ENCODE measurements around the gene CSMD2. TPM values are rescaled to one million over a fixed set of nuclear protein-coding genes. Genes with fewer than 3 reads are reported as not detected.

The CSMD2 gene
- total and polyA plus RNA-seq, 2 donors from 2014 or later, result 0.47 TPM; not detected in 1

DNA sequence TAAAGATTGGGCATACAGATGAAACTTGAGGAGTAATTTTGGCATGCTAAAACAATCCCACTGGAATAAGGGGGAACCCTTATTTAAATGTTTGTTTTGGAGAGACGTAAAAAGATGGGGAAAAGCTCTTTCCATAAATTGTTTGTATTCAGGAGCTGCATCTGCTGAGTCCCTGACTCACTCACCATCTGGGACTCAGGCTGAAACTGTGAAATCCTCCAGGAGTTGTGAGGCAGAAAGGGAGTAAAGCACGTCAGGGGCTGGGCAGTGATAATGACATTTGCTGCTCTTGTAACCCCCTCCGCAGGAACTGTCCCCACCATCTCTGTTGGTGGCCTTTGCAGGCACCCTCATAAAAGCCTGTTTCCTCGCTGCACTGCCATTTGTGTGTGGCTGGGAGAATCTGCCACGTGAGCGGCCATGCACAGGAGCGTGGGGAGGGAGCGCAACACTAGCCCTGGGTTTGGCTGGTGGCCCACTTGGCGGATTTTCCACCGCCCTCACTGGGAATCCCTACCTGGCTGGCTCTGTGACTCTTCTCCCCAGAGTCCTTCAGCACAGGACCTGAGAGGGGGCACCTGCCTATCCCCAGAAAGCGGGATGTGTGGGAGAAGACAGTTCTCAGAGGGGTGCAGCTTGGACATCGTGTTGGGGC, 647.3 kb downstream of the CSMD2 start:
- TF ChIP-seq, protein P1, sequence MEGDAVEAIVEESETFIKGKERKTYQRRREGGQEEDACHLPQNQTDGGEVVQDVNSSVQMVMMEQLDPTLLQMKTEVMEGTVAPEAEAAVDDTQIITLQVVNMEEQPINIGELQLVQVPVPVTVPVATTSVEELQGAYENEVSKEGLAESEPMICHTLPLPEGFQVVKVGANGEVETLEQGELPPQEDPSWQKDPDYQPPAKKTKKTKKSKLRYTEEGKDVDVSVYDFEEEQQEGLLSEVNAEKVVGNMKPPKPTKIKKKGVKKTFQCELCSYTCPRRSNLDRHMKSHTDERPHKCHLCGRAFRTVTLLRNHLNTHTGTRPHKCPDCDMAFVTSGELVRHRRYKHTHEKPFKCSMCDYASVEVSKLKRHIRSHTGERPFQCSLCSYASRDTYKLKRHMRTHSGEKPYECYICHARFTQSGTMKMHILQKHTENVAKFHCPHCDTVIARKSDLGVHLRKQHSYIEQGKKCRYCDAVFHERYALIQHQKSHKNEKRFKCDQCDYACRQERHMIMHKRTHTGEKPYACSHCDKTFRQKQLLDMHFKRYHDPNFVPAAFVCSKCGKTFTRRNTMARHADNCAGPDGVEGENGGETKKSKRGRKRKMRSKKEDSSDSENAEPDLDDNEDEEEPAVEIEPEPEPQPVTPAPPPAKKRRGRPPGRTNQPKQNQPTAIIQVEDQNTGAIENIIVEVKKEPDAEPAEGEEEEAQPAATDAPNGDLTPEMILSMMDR (IDR thresholded peaks at IDR 0.05; ENCODE audit: borderline replicate concordance, extremely low read depth, insufficient read depth), result no peak
- intact Hi-C loops (cut with DNase I), result no loop called here
- DNase-seq, result peak in 1 of 5 donors; percentile 7
- Histone ChIP-seq H3K27me3 (ENCODE audit: control insufficient read depth, insufficient read depth, low read length) (no peaks in the 10 kb centered on the region), H3K9ac (ENCODE audit: low read length in 3 of 3) (no peak overlapping the region), H3K9me3 (ENCODE audit: control insufficient read depth in 2 of 3, insufficient read depth in 1 of 3, low read length in 3 of 3) (no peaks in the 10 kb centered on the region), H3K4me1 (ENCODE audit: control insufficient read depth in 2 of 3, insufficient read depth in 2 of 3, low read depth in 1 of 3, low read length in 3 of 3) (no peaks in the 10 kb centered on the region), H3K36me3 (ENCODE audit: control insufficient read depth in 2 of 3, insufficient read depth in 3 of 3, low read length in 3 of 3) (no peaks in the 10 kb centered on the region), H3K27ac (ENCODE audit: low read depth in 2 of 2, low read length in 2 of 2) (no peak overlapping the region), H3K4me3 (ENCODE audit: low read length in 3 of 3) (no peak overlapping the region)
- FAIRE-seq, result no peak

DNA sequence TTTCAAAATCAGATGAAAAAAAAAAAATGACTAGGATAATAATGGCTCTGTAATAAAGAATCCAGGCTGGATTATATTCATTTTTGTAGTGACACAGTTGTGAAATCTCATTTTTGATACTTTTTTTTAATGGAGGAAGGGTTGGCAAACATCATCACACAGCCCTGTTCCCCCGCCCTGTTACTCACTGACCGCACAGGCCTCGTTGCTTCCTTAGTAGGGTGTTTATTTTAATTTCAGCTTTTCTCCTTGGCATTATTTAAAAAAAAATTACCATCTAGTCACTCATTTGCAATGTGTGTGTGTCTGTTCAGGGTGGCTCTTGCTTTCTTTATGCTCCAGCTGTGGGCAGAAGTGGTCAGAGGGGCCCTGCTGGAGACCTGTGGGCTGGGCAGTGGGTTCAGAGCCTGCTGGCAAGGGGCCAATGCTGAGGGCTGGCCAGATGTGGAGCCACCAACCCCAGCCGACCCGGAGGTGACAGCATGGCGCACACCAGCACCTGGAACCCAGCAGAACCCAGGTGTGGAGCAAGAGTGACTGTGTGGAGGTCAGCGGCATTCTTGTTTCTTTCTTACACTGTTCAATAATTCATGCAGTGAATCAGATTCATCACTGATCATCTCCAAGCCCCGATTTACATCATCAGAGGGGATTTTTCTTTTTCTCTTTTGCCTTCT, 648.0 kb downstream of the CSMD2 start:
- intact Hi-C loops (cut with DNase I), result no loop called here
- Histone ChIP-seq H3K27ac (ENCODE audit: low read depth in 2 of 2, low read length in 2 of 2) (no peak overlapping the region), H3K9ac (ENCODE audit: low read length in 3 of 3) (no peak overlapping the region), H3K9me3 (ENCODE audit: control insufficient read depth in 2 of 3, insufficient read depth in 1 of 3, low read length in 3 of 3) (no peaks in the 10 kb centered on the region), H3K36me3 (ENCODE audit: control insufficient read depth in 2 of 3, insufficient read depth in 3 of 3, low read length in 3 of 3) (no peaks in the 10 kb centered on the region), H3K4me3 (ENCODE audit: low read length in 3 of 3) (no peak overlapping the region), H3K27me3 (ENCODE audit: control insufficient read depth, insufficient read depth, low read length) (no peaks in the 10 kb centered on the region), H3K4me1 (ENCODE audit: control insufficient read depth in 2 of 3, insufficient read depth in 2 of 3, low read depth in 1 of 3, low read length in 3 of 3) (no peaks in the 10 kb centered on the region)
- TF ChIP-seq, protein P1 (IDR thresholded peaks at IDR 0.05; ENCODE audit: borderline replicate concordance, extremely low read depth, insufficient read depth), result no peak
- no peak for DNase-seq
- FAIRE-seq, result no peak

DNA sequence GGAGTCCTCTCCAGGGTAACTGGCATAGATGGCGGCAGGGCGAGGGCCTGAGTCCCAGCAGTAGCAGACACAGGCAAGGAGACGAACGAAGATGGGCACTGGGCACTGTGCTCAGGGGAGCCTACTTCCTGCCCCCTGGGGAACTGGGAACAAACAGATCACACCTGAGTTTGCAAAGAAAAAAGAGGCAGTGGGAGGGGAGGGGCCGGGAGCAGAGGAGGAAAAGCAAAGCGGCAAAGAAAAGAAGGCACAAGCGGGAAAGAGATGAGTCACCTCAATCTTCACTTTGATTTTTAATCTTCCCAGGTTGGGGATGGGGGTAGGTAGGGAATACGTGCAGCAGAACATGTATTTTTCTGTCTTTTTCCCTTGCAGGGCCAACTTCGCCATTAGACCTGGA, 648.6 kb downstream of the CSMD2 start:
- TF ChIP-seq, protein P1 (IDR thresholded peaks at IDR 0.05; ENCODE audit: borderline replicate concordance, extremely low read depth, insufficient read depth), result no peak
- intact Hi-C loops (cut with DNase I), result no loop called here
- no peak overlapping the region for H3K27ac ChIP-seq (ENCODE audit: low read depth in 2 of 2, low read length in 2 of 2)
- FAIRE-seq, result no peak
- no peaks in the 10 kb centered on the region for H3K36me3 ChIP-seq (ENCODE audit: control insufficient read depth in 2 of 3, insufficient read depth in 3 of 3, low read length in 3 of 3)
- no peaks in the 10 kb centered on the region for H3K4me1 ChIP-seq (ENCODE audit: control insufficient read depth in 2 of 3, insufficient read depth in 2 of 3, low read depth in 1 of 3, low read length in 3 of 3)
- H3K9ac ChIP-seq (ENCODE audit: low read length in 3 of 3), result no peak overlapping the region
- no peaks in the 10 kb centered on the region for H3K9me3 ChIP-seq (ENCODE audit: control insufficient read depth in 2 of 3, insufficient read depth in 1 of 3, low read length in 3 of 3)
- no peaks in the 10 kb centered on the region for H3K27me3 ChIP-seq (ENCODE audit: control insufficient read depth, insufficient read depth, low read length)
- DNase-seq, result no peak
- no peak overlapping the region for H3K4me3 ChIP-seq (ENCODE audit: low read length in 3 of 3)

Data from kidney (tissue), 14 donors.